Mucosa of descending colon (tissue), 3 donors: ENCODE data around the gene RANBP9. TPM values are rescaled to one million over a fixed set of nuclear protein-coding genes. Genes with fewer than 3 reads are reported as not detected.
A peak's percentile ranks its signal among the peaks of the same experiment; 100 is the strongest.

Experiments used
- ATAC-seq: fragments of 200-7000 bp; cut with Tn5 transposase; one replicate; pipeline ENCODE4 v1.9.1; 2020; ENCODE audit warnings: mild to moderate bottlenecking, moderate library complexity
- DNase-seq, 3 donors: peaks; one replicate each; pipeline ENCODE4 v3.0.0-alpha.2; 2020
- H3K36me3 ChIP-seq: fragments of 200-600 bp; one replicate; pipeline ENCODE4 v1.8.0; 2021; ENCODE audit warnings: low read depth, mild to moderate bottlenecking
- H3K4me1 ChIP-seq: fragments of 200-600 bp; one replicate; pipeline ENCODE4 v1.8.0; 2021; ENCODE audit warnings: low read depth, mild to moderate bottlenecking
- H3K4me3 ChIP-seq: fragments of 200-600 bp; one replicate; pipeline ENCODE4 v1.8.0; 2021; ENCODE audit warnings: mild to moderate bottlenecking
- H3K9me3 ChIP-seq: fragments of 200-600 bp; one replicate; pipeline ENCODE4 v1.8.0; 2021; ENCODE audit warnings: mild to moderate bottlenecking
- intact Hi-C, 2 donors: fragments of 100-400 bp; cut with DNase I in 1 of 2; cut with micrococcal nuclease in 1 of 2; formaldehyde crosslinking; loops; one replicate each; pipeline versions ENCODE4 v1.11.0 to v1.11.1; 2022; cut with DNase I, micrococcal nuclease
- total RNA-seq, 3 donors: library from RNA; stranded (reverse); fragmentation: NEBNext Ultra II Directional in 2 of 3; extraction: Animal tissue kit (Norgen Biotek cat#: 25700) in 2 of 3; gene quantifications; one replicate each; pipeline versions ENCODE4 v1.2.1 to v1.2.4, GENCODE V29; 2021 to 2023
- TF ChIP-seq, protein P1 (sequence below): fragments of 200-600 bp; IDR thresholded peaks from one replicate; pipeline ENCODE4 v1.8.0; 2022; ENCODE audit warnings: antibody characterized with exemption, mild to moderate bottlenecking
- donor health status: DM: no; HTN: no; CAD: no; lungs with moderate emphysema.
- donor health status: DM: no; HTN: no; CAD: no.
- donor health status: DM: no; HTN: yes; CAD: no.

RANBP9 gene
- total RNA-seq, 3 donors from 2014 or later = 33.4 to 58.4 (median 38.7) TPM

DNA sequence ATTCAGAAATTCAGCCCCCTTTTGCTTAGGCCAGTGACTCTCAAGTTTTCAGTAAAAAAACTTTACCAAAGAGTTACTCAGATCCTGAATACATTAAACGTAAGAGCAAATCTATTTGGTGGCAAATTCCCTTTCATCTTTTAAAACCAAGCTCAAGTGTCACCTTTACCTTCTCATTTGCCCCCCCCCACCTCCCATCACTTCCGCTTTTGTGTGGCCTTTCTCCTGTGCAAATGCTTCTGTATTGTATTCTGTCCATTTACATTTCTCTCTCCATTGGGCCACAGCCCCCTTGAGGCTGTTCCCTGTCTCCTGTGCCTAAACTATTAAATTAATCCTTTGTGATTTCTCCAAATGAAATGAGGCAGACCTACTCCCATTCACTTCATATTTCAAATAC is 94.6 kb downstream of the RANBP9 start:
- intact Hi-C loops = no loop called here
- no peaks in the 10 kb centered on the region for H3K9me3 ChIP-seq
- H3K36me3 ChIP-seq = peaks cover under 1% of the 10 kb centered on the region
- DNase-seq = no peak
- H3K4me1 ChIP-seq = peaks cover 19% of the 10 kb centered on the region
- no peak overlapping the region for H3K4me3 ChIP-seq
- no peak for ATAC-seq
- TF ChIP-seq, protein P1, sequence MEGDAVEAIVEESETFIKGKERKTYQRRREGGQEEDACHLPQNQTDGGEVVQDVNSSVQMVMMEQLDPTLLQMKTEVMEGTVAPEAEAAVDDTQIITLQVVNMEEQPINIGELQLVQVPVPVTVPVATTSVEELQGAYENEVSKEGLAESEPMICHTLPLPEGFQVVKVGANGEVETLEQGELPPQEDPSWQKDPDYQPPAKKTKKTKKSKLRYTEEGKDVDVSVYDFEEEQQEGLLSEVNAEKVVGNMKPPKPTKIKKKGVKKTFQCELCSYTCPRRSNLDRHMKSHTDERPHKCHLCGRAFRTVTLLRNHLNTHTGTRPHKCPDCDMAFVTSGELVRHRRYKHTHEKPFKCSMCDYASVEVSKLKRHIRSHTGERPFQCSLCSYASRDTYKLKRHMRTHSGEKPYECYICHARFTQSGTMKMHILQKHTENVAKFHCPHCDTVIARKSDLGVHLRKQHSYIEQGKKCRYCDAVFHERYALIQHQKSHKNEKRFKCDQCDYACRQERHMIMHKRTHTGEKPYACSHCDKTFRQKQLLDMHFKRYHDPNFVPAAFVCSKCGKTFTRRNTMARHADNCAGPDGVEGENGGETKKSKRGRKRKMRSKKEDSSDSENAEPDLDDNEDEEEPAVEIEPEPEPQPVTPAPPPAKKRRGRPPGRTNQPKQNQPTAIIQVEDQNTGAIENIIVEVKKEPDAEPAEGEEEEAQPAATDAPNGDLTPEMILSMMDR = no peak

DNA sequence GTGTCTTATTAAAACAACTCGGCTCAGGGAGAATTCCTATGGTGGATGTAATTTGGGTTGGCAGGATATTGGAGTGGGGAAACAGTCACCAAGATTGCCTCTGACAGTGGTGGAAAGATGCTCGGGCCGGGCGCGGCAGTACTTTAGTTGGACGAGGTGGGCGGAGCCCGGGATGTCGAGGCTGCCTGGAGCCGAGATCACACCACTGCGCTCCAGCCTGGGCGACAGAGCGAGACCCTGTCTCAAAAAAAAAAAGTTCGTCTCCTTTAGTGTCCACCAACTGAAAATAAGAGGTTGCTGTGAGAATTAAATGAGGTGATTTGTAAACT is 95.9 kb downstream of the RANBP9 start:
- ATAC-seq (peak; percentile 60), DNase-seq (peak; percentile 75 to 79 (median 76))
- Histone ChIP-seq H3K4me1 (peaks cover 19% of the 10 kb centered on the region), H3K4me3 (peak overlapping the region; percentile 74), H3K9me3 (no peaks in the 10 kb centered on the region), H3K36me3 (no peaks in the 10 kb centered on the region)
- TF ChIP-seq, protein P1 = no peak
- intact Hi-C loops = no loop called here

DNA sequence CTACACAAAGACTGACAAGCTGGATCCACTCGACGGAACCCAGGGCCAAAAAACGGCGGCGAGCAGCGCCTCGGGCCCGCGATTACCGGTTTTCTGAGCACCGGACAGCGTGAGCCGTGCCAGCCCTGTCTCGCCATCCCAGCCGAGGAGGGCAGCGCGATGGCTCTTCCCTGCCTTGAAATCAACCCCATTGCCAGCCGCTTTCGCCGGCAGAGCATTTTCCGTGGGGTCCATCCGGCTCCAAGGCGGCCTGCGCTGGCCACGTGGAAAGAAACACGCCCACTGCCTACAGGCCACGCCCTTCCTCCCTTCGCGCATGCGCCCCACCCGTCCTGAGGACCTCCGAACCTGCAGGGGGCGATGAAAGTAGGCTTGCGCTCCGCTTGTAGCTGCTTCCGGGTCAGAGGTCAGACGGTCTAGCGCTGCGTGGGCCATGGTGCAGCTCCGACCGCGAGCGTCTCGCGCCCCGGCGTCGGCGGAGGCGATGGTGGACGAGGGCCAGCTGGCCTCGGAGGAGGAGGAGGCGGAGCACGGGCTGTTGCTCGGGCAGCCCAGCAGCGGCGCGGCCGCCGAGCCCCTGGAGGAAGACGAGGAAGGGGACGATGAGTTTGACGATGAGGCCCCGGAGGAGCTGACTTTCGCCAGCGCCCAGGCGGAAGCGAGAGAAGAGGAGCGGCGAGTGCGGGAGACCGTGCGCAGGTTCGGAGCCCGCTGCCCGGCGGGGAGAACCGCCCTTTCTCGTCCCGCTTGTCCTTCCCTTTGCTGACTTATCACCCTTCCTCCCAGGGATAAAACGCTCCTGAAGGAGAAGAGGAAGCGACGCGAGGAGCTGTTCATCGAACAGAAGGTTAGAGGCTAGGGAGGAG is 96.5 kb downstream of the RANBP9 start, which contains the start of gene NOL7:
TSS of gene NOL7 (plus strand) at position 410 of the 866 bp plus-strand sequence. CDS start at position 434, 24 bp downstream.
- intact Hi-C loops = no loop called here

DNA sequence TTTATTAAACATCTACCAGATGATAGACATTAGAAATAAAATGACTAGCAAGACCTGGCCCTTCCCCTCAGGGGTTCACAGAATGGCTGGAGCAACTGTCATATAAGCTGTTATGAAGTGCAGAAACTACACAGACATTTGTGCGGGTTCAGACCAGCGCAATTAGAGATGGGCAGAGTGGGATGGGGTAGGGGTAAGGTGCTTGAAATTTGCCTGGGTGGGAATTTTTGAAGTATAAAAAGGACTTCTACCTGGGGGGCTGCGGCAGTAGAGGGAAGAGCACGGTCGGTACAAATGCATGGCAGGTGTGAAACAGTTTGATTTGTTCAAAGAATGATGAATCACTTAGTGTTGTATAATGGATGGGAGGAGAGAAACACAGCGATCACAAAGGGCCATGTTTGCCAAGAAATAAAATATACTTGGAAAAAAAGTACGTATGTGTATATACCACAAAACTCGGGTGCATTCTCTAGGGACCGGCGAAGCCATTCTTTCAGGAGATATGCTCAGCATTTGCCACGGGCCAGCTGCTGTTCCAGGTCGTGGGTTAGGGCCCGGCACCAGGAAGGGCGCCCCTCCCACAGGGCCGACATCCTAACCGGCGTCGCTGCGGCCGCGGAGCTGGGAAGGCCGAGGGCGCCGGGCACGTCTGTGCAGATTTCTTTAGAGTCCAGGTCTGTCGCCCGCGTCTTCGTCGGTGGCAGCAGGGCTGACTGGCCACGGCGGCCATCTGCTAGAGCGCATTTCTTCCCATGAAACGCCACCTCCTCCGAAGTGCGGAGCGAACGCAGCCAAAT is 97.3 kb downstream of the RANBP9 start:
- H3K4me3 ChIP-seq = peak overlapping the region; percentile 74
- DNase-seq (peak; percentile 63 to 76 (median 75)), ATAC-seq (peak; percentile 67)
- H3K4me1 ChIP-seq = peaks cover 19% of the 10 kb centered on the region
- H3K36me3 ChIP-seq = no peaks in the 10 kb centered on the region
- TF ChIP-seq, protein P1 = no peak
- intact Hi-C loops = no loop called here
- H3K9me3 ChIP-seq = no peaks in the 10 kb centered on the region

More for the DNA sequence above, 96.5 kb downstream of the RANBP9 start, which contains the start of gene NOL7:
- DNase-seq = peak; percentile 98 to 99 (median 98)
- Histone ChIP-seq H3K4me3 (peak within 1 kb of the TSS; percentile 74), H3K4me1 (peaks cover 19% of the 10 kb centered on the region), H3K36me3 (no peaks in the 10 kb centered on the region), H3K9me3 (no peaks in the 10 kb centered on the region)
- ATAC-seq = peak; percentile 98
- TF ChIP-seq, protein P1 = peak; percentile 94

DNA sequence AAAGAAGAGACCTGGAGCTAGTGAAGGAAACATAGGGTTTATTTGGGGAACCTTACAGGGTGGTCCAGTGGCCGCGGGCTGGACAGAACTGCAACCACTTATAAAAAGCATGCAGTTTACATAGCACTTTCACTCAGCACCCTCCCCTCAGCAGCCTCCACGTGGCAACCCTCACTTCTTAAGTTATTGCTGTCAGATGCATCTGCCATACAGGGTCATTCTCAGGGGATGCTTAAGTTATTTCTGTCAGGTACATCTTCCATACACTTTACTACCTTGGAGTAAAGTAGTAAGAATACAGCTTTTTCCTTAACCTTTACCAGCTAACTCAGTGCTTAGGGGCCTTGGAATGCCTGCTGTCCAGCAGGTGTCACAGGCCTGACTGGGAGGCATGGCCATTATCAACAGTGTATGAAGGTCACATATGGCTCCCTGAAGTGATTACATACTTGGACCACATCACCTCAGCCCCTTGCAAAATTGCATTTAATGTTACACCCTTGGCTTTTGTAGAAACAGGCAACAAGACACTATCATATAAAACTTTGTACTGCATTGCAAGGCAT is 98.5 kb downstream of the RANBP9 start:
- no peaks in the 10 kb centered on the region for H3K36me3 ChIP-seq
- ATAC-seq = no peak
- H3K9me3 ChIP-seq = no peaks in the 10 kb centered on the region
- H3K4me3 ChIP-seq = no peak overlapping the region
- DNase-seq = no peak
- intact Hi-C loops = no loop called here
- H3K4me1 ChIP-seq = peaks cover 19% of the 10 kb centered on the region
- TF ChIP-seq, protein P1 = no peak
